Measurements from ENCODE around the gene TRIM10. TPM values are rescaled to one million over a fixed set of nuclear protein-coding genes. Genes with fewer than 3 reads are reported as not detected.

Gene TRIM10
- total RNA-seq, 1 donor from 2014 or later, result not detected

- no peak for TF ChIP-seq CTCF (IDR thresholded peaks at IDR 0.05; ENCODE audit: unreplicated experiment)
- no peaks in the 10 kb centered on the region for H3K4me1 Mint-ChIP-seq
- no peak overlapping the region for H3K27ac Mint-ChIP-seq
- H3K9me3 Mint-ChIP-seq, result peaks cover 20% of the 10 kb centered on the region
- peaks cover 40% of the 10 kb centered on the region for H3K27me3 Mint-ChIP-seq (ENCODE audit: low read depth)
- H3K36me3 Mint-ChIP-seq, result peaks cover 11% of the 10 kb centered on the region
- no peak for DNase-seq (ENCODE audit: low spot score in 2 of 2, unreplicated experiment in 2 of 2)
- no peak overlapping the region for H3K4me3 Mint-ChIP-seq
These were observed 19.1 kb upstream of the TRIM10 start for GRCh38 chr6:30180145-30180544.

GRCh38 chr6:30178837-30179236 is 17.8 kb upstream of the TRIM10 start:
- Mint-ChIP-seq H3K9me3 (peaks cover 20% of the 10 kb centered on the region), H3K27me3 (ENCODE audit: low read depth) (peaks cover 53% of the 10 kb centered on the region), H3K27ac (no peak overlapping the region), H3K4me3 (no peak overlapping the region), H3K4me1 (no peaks in the 10 kb centered on the region), H3K36me3 (no peaks in the 10 kb centered on the region)
- DNase-seq (ENCODE audit: low spot score in 2 of 2, unreplicated experiment in 2 of 2), result no peak
- TF ChIP-seq CTCF (IDR thresholded peaks at IDR 0.05; ENCODE audit: unreplicated experiment), result no peak

GRCh38 chr6:30175765-30176164 is 14.8 kb upstream of the TRIM10 start:
- H3K4me1 Mint-ChIP-seq, result peaks cover 3% of the 10 kb centered on the region
- no peak for DNase-seq (ENCODE audit: low spot score in 2 of 2, unreplicated experiment in 2 of 2)
- H3K36me3 Mint-ChIP-seq, result no peaks in the 10 kb centered on the region
- no peak overlapping the region for H3K27ac Mint-ChIP-seq
- no peak overlapping the region for H3K4me3 Mint-ChIP-seq
- no peak for TF ChIP-seq CTCF (IDR thresholded peaks at IDR 0.05; ENCODE audit: unreplicated experiment)
- H3K9me3 Mint-ChIP-seq, result peaks cover 14% of the 10 kb centered on the region
- H3K27me3 Mint-ChIP-seq (ENCODE audit: low read depth), result peaks cover 84% of the 10 kb centered on the region

GRCh38 chr6:30172681-30173080 is 11.7 kb upstream of the TRIM10 start:
- peaks cover 3% of the 10 kb centered on the region for H3K4me1 Mint-ChIP-seq
- H3K36me3 Mint-ChIP-seq, result no peaks in the 10 kb centered on the region
- no peaks in the 10 kb centered on the region for H3K9me3 Mint-ChIP-seq
- peaks cover 100% of the 10 kb centered on the region for H3K27me3 Mint-ChIP-seq (ENCODE audit: low read depth)
- TF ChIP-seq CTCF (IDR thresholded peaks at IDR 0.05; ENCODE audit: unreplicated experiment), result no peak
- no peak overlapping the region for H3K27ac Mint-ChIP-seq
- no peak overlapping the region for H3K4me3 Mint-ChIP-seq
- no peak for DNase-seq (ENCODE audit: low spot score in 2 of 2, unreplicated experiment in 2 of 2)

GRCh38 chr6:30171677-30172471 is 10.9 kb upstream of the TRIM10 start:
- Mint-ChIP-seq H3K27ac (no peak overlapping the region), H3K36me3 (no peaks in the 10 kb centered on the region), H3K27me3 (ENCODE audit: low read depth) (peaks cover 100% of the 10 kb centered on the region), H3K4me3 (peak overlapping the region; percentile 38), H3K4me1 (peaks cover 3% of the 10 kb centered on the region), H3K9me3 (no peaks in the 10 kb centered on the region)
- DNase-seq (ENCODE audit: low spot score in 2 of 2, unreplicated experiment in 2 of 2), result peak in 1 of 2 experiments; percentile 42
- TF ChIP-seq CTCF (IDR thresholded peaks at IDR 0.05; ENCODE audit: unreplicated experiment), result no peak

All from mesothelial cell of epicardium (in vitro differentiated cells).